Stimulated activated CD4-positive, alpha-beta T cell treated with anti-CD3 and anti-CD28 coated beads, Interleukin-2, amount 100 ng/mL, for 48 hours (primary cell): ENCODE results near the gene BET1.
"Not testable (repeated sequence)": the region's sequence is repeated elsewhere in the genome, so short reads cannot be mapped to it uniquely, and the experiment has no call there.

Source experiments
- DNase-seq, 2 donors: peaks; one replicate each; pipeline ENCODE4 v3.0.0-alpha.2; 2020

Gene BET1, protein sequence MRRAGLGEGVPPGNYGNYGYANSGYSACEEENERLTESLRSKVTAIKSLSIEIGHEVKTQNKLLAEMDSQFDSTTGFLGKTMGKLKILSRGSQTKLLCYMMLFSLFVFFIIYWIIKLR

GRCh38 chr7:94004024-94004951 lies at the start of gene BET1:
TSS of gene BET1 (minus strand) at chr7:94004355. CDS start at chr7:94004216, 139 bp downstream.
- peak; percentile 82 to 86 for DNase-seq

DNA sequence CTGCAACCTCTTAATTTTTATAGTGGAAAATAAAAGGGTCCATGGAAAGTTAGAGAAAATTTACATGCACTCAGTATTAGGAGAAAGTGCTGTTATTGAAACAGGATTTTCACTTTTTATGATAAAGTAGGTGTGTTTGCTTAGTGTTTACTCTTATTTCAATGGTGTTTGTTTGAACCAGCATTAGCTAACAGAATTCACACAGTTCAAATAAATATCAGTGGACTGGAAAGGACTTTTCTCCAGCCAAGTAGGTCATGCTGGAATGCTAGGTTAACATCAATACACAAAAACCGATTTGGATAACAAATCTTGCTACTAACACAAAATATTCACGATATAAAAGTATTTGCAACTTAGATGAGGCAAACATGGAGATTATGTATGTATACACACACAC lies 49.4 kb upstream of the BET1 start:
- DNase-seq = no peak

DNA sequence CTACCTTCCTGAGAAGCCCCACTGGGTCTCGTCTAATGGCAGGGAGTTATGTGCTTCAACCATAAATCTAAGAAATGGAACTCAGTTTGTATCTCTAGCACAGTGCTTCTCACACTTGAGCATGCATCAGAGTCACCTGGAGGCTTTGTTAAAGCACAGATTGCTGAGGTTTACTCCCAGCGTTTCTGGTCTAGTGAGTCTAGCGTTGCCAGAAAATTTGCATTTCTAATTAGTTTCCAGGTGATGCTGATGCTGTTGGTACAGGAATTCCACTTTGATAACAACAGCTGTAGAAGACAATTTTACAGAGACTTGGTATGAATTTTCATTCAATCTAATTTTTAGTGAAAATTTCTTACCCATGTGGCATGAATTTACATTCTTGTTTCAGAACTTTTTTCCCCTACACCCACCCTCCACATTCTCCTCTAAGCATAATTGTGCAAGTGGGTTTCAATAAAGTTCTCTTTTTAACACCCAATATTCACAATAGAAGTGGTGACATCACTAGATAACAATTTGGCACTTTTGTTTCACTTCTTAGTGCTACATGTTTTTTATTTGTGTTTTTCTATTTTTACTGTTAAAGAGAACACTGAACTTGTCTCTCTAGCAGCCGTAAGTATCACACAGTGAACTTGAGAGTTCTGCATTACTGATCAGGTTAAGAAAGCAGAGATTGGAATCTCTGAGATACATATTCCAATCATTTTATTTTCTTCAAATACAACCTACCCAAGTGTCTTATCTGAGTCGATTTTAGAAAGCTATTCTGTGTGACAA lies 48.4 kb upstream of the BET1 start:
- no peak for DNase-seq

GRCh38 chr7:94050046-94050445 lies 45.9 kb upstream of the BET1 start:
- DNase-seq = no peak

- DNase-seq = no peak
Observed at GRCh38 chr7:94049615-94050014, 45.5 kb upstream of the BET1 start.

DNA sequence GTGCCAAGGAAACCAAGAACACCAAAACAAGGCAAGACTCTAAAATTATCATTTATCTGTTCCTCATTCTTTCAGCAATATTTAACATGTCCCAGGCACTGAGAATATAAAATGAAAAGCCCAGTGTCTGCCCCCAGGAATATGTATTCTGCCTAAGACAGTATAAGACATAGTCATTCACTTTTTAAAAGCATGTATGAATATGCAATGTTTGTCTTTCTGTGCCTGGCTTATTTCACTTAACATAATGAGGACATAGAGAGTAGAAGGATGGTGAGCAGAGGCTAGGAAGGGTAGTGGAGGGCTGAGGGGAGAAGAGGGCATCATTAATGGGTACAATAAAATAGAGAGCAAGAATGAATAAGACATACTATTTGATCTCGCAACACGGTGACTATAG lies 44.6 kb upstream of the BET1 start:
- DNase-seq = no peak

DNA sequence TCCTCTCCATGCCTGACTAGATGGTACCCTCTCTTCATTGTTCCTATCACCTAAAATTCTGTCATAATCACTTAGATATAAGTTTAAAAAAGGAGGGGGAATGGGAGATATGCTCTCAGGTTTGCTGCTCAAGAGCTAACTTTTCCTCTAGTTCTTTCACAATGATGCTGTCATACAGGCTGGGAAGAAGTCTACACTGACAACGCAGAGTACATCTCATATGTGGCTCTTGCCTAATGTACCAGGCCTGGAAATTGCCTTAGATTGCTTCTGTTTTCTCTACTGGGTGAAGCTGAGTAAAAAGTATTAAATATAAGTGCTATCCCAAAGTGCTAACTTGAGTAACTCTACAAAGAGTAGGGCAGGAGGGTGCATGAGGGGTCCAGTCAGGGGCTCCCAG lies 43.8 kb upstream of the BET1 start:
- no peak for DNase-seq

DNA sequence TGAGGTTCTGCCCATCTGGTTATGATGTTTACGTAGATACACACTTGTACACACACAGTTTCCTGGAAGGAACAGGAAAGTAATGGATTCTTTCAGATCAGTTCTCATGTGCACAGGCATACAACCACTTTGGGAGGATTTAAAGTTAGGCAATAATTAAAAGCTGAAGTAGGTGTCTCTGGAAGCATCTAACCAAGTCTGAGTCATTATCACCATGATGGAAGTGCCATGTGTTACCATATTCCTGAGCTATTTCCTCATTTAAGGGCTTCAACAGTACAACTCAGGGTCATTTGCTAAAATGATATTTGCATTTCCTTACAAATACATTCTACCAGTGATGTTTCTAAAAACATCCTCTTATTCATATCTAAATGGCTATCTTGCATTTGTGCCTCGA lies 41.4 kb upstream of the BET1 start:
- DNase-seq = no peak

GRCh38 chr7:94044806-94045205 lies 40.7 kb upstream of the BET1 start:
- no peak for DNase-seq

- DNase-seq = no peak
Observed at GRCh38 chr7:94043299-94043698, 39.1 kb upstream of the BET1 start.

DNA sequence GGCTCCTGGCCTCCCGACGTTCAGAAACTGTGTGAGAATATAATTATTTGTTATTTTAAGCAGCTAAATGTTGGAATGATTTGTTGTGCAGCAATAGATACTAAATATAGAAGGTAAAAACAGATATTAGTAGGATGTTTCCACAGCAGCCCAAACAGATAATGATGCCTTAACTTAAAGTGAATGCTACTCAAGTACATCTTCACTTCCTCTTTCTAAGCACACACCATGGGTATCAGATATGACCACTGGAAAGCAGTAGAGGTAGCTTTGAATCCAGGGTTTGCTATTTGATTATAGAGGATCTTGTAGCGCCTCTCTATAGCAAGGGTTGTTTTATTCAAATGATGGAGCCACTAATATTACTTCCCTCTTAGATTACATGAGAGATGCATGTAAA lies 38.2 kb upstream of the BET1 start:
- DNase-seq = no peak

DNA sequence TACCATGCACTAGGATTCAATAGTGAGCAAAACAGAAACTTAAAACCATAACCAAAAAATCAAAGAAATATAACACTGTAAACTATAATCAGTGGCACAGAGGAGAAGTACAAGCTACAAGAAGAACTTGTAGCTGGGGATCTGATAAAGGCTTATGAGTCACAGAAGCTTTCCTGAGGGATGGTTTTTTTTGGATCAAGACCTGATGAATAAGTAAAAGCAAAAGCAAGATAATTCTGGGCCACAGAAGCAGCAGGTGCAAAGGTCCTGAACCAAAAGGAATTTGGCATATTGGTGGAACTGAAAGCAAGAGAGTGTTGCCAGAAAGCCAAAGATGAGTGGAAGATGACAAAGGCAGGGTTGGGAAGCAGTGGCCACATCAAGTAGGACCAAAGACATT lies 37.4 kb upstream of the BET1 start:
- DNase-seq = no peak

DNA sequence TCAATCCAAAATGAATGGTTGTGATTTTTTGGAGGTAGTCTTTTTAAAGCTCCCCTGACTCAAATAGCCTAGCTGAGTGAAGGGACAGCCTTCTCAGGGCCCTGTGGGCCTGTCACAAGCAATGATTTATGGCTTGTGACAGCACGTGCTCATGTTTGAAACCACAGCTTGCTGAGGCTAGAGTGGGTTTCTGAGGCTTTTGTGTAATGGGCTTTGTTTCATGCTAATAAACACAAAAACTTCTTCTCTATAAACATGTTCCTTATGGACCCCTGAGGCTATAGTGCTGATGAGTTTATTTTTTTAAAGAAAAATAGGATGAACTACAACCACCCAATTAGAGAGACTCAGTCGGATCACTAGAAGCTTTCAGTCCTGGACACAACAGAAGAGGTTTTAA lies 36.1 kb upstream of the BET1 start:
- no peak for DNase-seq

DNA sequence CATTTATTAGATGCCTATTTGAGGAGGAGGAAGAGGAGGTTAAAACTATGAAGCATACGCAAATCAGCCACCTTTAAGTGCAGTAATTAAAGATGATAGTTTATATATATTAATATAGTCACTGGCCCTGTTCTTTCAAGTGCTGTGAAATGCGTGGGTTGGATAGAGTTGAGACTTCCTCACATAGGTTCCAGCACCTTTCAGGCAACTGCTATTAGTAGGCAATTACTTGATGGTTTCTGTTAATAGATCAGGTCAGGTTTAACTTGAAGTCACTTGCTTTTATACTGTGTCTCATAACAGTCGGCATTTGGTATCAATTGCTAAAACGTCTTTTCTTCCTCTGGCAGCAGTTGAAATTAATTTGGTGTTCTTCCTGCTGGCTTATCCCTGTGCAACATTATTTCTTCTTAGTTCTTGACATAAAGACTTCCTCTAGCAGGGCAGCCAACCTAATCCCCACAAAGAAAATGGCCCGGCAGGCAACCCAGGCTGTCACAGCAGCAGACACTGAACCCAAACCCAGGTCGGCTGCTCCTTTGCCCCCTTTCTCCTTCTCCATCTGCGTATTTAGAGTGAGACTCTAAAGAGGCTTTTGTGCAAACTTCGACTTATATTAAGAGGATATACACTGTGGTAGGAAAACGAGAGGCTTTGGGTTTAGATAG lies 35.3 kb upstream of the BET1 start:
- no peak for DNase-seq

DNA sequence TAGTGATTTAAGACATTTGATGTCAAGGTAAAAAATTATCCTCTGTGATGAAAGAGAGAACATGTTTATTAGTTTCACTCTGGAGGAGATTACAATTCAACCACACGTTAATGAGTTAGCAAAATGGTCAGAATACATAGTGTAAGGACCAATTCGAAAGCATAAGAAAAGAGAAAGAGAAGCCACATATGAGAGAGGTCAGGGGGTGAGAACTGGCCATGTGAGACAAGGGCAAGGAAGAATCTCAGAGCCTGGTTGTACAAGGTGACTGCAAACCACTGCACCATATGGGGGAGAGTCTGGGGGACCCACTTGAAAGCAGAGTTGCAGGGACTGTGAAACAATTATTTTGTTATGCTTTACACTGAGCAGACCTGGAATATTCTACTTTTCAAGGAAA lies 27.7 kb upstream of the BET1 start:
- DNase-seq = no peak

- DNase-seq = no peak
Observed at GRCh38 chr7:94030634-94031033, 26.5 kb upstream of the BET1 start.

GRCh38 chr7:94029976-94030375 lies 25.8 kb upstream of the BET1 start:
- no peak for DNase-seq

DNA sequence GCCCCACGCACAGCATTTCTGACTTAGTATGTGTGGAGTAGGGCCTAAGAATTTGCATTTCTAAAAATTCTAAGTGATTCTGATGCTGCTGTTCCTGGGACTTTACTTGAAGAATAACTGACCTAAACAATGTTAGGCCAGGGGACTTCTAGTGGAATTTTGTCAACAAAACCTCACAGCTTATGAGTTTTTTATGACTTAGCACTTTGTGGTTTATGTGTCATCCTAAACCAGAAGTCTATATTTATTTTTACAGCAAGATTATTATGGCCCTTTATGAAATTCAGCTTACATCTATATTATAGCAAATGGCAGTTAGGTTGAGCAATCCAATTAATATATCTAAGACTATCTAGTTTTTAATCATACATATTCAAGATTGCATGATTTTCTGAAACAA lies 24.6 kb upstream of the BET1 start:
- DNase-seq = no peak

DNA sequence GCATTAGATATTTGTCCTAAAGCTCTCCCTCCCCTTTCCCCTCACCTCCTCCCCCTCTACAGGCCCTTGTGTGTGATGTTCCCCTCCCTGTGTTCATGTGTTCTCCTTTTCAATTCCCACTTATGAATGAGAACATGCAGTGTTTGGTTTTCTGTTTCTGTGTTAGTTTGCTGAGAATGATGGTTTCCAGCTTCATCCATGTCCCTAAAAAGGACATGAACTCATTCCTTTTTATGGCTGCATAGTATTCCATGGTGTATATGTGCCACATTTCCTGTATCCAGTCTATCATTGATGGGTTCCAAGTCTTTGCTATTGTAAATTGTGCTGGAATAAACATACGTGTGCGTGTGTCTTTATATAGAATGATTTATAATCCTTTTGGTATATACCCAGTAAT lies 22.5 kb upstream of the BET1 start:
- DNase-seq = not testable (repeated sequence)

DNA sequence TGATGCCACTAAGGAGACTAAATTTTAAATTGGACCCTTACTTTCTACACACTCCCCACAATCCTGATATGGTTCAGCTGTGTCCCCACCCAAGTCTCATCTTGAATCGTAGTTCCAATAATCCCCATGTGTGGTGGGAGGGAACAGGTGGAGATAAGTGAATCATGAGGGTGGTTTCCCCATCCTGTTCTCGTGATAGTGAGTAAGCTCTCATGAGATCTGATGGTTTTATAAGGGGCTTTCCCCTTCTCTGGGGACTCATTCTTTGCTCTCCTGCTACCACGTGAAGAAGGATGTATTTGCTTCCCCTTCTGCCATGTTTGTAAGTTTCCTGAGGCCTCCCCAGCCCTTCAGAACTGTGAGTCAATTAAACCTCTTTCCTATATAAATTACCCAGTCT lies 18.4 kb upstream of the BET1 start:
- DNase-seq = no peak

DNA sequence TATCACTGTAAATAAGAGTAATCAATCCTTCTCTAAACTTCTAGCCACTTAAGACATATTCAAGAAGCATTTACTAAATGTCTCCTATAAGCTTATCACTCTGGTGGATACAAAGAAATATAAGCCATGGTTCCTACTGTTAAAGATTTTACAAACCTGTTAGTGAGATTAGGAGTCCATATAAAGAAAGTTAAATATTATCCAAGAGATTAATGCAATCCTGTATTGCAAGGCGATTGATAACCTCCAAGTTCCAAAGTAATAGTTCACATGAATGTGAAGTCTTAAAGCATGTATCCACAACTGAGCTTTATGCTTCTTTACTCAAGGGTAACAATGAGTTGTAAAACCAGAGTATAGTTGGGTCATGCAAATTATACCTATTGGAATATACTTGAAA lies 12.6 kb upstream of the BET1 start:
- no peak for DNase-seq

DNA sequence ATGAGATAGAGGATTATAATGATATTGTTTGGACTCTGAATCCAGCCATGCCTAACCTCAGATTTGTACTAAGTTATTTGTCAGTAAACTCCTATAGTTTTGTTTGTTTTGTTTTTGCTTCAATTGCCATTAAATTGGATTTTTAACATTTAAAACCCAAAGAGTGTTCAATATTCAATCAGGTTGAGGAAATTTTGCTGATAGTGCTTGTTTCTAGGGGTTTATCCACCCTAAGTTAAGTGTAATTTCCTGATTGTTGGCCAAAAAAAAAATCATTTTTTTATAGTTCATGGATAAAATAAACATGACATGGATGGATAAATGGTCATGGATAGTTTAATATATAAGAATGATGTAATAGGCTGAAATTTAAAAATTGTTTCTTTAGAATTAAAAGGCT lies 11.4 kb upstream of the BET1 start:
- DNase-seq = no peak

DNA sequence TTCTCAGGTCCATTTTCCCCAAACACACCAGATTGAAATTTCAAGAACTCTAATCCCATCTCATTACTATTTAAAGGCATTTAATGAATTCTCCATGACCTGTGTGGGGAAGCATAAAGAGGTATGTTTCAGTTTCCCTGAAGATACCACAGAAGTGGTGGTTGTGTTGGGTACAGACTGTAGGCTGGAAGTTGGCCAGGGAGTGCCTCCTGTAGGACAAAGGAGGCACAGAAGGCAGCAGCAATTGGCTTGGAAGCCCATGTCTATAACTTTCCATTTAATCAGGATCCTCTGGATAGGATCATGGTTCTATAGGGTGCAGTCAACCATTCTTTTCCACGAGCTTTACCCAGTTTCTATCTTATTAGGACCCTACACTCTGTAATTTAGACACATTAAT lies 8.6 kb upstream of the BET1 start:
- no peak for DNase-seq
